Endothelial cell of umbilical vein (primary cell): Measurements from ENCODE around the gene RNF151.

Source experiments
- CTCF ChIP-seq, 2 donors: IDR thresholded peaks; 1 replicate in 1 of 2; 2 replicates in 1 of 2; pipeline ENCODE4 v1.5.1; 2011; ENCODE audit warnings: low read length in 2 of 2, mild to moderate bottlenecking in 2 of 2, moderate library complexity in 2 of 2, control low read depth in 1 of 2, inconsistent platforms in 1 of 2, low read depth in 1 of 2; ENCODE audit not compliant: insufficient read depth in 1 of 2; ENCODE audit errors: extremely low read depth in 1 of 2
- EZH2 ChIP-seq: IDR thresholded peaks from 2 replicates; pipeline ENCODE4 v1.6.1; 2012; ENCODE audit warnings: borderline replicate concordance, low read depth, mild to moderate bottlenecking, moderate library complexity, low read length, inconsistent platforms; ENCODE audit not compliant: severe bottlenecking
- FOS ChIP-seq: IDR thresholded peaks from 2 replicates; pipeline ENCODE4 v1.6.1; 2011; ENCODE audit warnings: mild to moderate bottlenecking, low read length, moderate library complexity, borderline replicate concordance; ENCODE audit not compliant: insufficient read depth
- MAX ChIP-seq: IDR thresholded peaks from 2 replicates; pipeline ENCODE4 v1.6.1; 2011; ENCODE audit not compliant: insufficient read depth, insufficient read length
- MYC ChIP-seq: IDR thresholded peaks from one replicate; pipeline ENCODE4 v1.6.1; 2011; ENCODE audit warnings: mild to moderate bottlenecking, low read depth, low read length
- POLR2A ChIP-seq: IDR thresholded peaks from 2 replicates; pipeline ENCODE4 v1.6.1; 2012; ENCODE audit warnings: low read depth, mild to moderate bottlenecking, control low read depth, low read length
- POLR2AphosphoS5 ChIP-seq: IDR thresholded peaks from 2 replicates; pipeline ENCODE4 v1.6.1; 2012; ENCODE audit warnings: low read depth, mild to moderate bottlenecking, control low read depth, low read length, moderate library complexity; ENCODE audit not compliant: insufficient read depth

GRCh38 chr16:1992704-1993317 lies 26.2 kb downstream of the RNF151 start:
- TF ChIP-seq CTCF (IDR thresholded peaks at IDR 0.05; ENCODE audit: extremely low read depth in 1 of 2, insufficient read depth in 1 of 2, low read depth in 1 of 2, low read length in 2 of 2) (no peak), POLR2AphosphoS5 (no peak), MAX (no peak), POLR2A (no peak), MYC (no peak), EZH2 (no peak), FOS (no peak)
